Upper lobe of left lung (tissue), 4 donors: ENCODE results near the gene XPC.

Experiments
- POLR2AphosphoS5 ChIP-seq, 2 donors: sonication (generic); formaldehyde crosslinking; IDR thresholded peaks; one replicate each; pipeline ENCODE4 v1.5.1; 2017; ENCODE audit warnings: antibody characterized with exemption in 2 of 2
- TF ChIP-seq, protein P1 (sequence below), 6 experiments: fragments of 450-650 bp in 4 of 6; fragments of 200-600 bp in 2 of 6; sonication (generic) in 2 of 6; IDR thresholded peaks; one replicate each; pipeline ENCODE4 v1.5.1; 2016 to 2019; ENCODE audit warnings: antibody characterized with exemption in 6 of 6

DNA sequence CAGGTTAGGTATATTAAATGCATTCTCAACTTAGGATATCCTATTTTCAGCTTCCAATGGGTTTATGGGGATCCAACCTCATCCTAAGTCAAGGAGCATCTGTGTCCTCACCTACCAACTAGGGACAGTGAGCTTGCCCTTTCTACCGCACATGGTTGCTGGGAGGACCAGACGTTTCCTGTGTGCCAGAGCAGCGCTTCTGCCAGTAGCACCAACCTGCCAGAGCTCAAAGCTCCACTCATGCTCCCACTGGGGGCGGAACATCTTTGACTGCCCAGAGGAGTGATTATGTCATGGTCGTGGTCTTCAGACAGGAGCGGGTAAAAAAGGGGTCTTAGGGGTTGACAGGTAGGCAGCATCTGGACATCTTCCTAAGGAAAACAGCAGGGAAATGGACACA is 24.7 kb downstream of the XPC start:
- TF ChIP-seq, protein P1, sequence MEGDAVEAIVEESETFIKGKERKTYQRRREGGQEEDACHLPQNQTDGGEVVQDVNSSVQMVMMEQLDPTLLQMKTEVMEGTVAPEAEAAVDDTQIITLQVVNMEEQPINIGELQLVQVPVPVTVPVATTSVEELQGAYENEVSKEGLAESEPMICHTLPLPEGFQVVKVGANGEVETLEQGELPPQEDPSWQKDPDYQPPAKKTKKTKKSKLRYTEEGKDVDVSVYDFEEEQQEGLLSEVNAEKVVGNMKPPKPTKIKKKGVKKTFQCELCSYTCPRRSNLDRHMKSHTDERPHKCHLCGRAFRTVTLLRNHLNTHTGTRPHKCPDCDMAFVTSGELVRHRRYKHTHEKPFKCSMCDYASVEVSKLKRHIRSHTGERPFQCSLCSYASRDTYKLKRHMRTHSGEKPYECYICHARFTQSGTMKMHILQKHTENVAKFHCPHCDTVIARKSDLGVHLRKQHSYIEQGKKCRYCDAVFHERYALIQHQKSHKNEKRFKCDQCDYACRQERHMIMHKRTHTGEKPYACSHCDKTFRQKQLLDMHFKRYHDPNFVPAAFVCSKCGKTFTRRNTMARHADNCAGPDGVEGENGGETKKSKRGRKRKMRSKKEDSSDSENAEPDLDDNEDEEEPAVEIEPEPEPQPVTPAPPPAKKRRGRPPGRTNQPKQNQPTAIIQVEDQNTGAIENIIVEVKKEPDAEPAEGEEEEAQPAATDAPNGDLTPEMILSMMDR (IDR thresholded peaks at IDR 0.05): no peak
- TF ChIP-seq POLR2AphosphoS5 (IDR thresholded peaks at IDR 0.05): no peak
